ENCODE results near the gene MBOAT2. TPM values are rescaled to one million over a fixed set of nuclear protein-coding genes. Genes with fewer than 3 reads are reported as not detected.
"Not testable (repeated sequence)": the region's sequence is repeated elsewhere in the genome, so short reads cannot be mapped to it uniquely, and the experiment has no call there.

Gene MBOAT2
- 10 to 100 TPM; 36.1 to 65.6 (median 50.6) TPM for total RNA-seq
- long read RNA-seq, donor 1, full-length matches to known transcripts = 19 of 27 reads
- long read RNA-seq, donor 1, partial matches to known transcripts = 0 of 27 reads
- long read RNA-seq, donor 1, other reads (novel, unspliced or antisense) = 8 of 27 reads
- long read RNA-seq, donor 2, full-length matches to known transcripts = 17 of 31 reads
- long read RNA-seq, donor 2, partial matches to known transcripts = 1 of 31 reads
- long read RNA-seq, donor 2, other reads (novel, unspliced or antisense) = 13 of 31 reads

- Histone ChIP-seq H3K4me3 (peak within 1 kb of the TSS; percentile 63), H3K36me3 (ENCODE audit: low read depth) (no peaks in the 10 kb centered on the region), H3K4me1 (ENCODE audit: low read depth) (peaks cover 16% of the 10 kb centered on the region), H3K9me3 (no peaks in the 10 kb centered on the region)
- DNase-seq (peak; percentile 89 to 94 (median 89)), ATAC-seq (peak; percentile 92)
- TF ChIP-seq CTCF (IDR thresholded peaks at IDR 0.05) = no peak
- intact Hi-C loops (cut with DNase I, micrococcal nuclease) = loop anchor here in 1 of 2 donors (5.0 kb wide), 1 partner anchor 134 kb away; no protein-coding TSS in a partner anchor
These were observed at the start of gene MBOAT2 for GRCh38 chr2:9003616-9004337. TSS of gene MBOAT2 (minus strand) at chr2:9003684. CDS start at chr2:9003614, 70 bp downstream.

GRCh38 chr2:9052821-9053533, 49.5 kb upstream of the MBOAT2 start:
- Histone ChIP-seq H3K4me3 (no peak overlapping the region), H3K9me3 (no peaks in the 10 kb centered on the region), H3K36me3 (ENCODE audit: low read depth) (no peaks in the 10 kb centered on the region), H3K4me1 (ENCODE audit: low read depth) (no peaks in the 10 kb centered on the region)
- DNase-seq (no peak), ATAC-seq (peak; percentile 59)
- no peak for TF ChIP-seq CTCF (IDR thresholded peaks at IDR 0.05)
- intact Hi-C loops (cut with DNase I, micrococcal nuclease) = no loop called here

GRCh38 chr2:9051451-9051850, 48.0 kb upstream of the MBOAT2 start:
- H3K4me1 ChIP-seq (ENCODE audit: low read depth); H3K4me3 ChIP-seq; DNase-seq; ATAC-seq; H3K9me3 ChIP-seq; H3K36me3 ChIP-seq (ENCODE audit: low read depth); intact Hi-C loops (cut with DNase I, micrococcal nuclease): not testable (repeated sequence)

- ATAC-seq = no peak
- TF ChIP-seq CTCF (IDR thresholded peaks at IDR 0.05) = no peak
- H3K9me3 ChIP-seq = no peaks in the 10 kb centered on the region
- H3K36me3 ChIP-seq (ENCODE audit: low read depth) = no peaks in the 10 kb centered on the region
- intact Hi-C loops (cut with DNase I, micrococcal nuclease) = no loop called here
- no peaks in the 10 kb centered on the region for H3K4me1 ChIP-seq (ENCODE audit: low read depth)
- H3K4me3 ChIP-seq = no peak overlapping the region
- no peak for DNase-seq
These were observed 46.8 kb upstream of the MBOAT2 start for GRCh38 chr2:9050122-9050809.

GRCh38 chr2:9045595-9045994, 42.1 kb upstream of the MBOAT2 start:
- DNase-seq = no peak
- no peaks in the 10 kb centered on the region for H3K36me3 ChIP-seq (ENCODE audit: low read depth)
- no peak for TF ChIP-seq CTCF (IDR thresholded peaks at IDR 0.05)
- no peaks in the 10 kb centered on the region for H3K9me3 ChIP-seq
- intact Hi-C loops (cut with DNase I, micrococcal nuclease) = no loop called here
- no peak for ATAC-seq
- H3K4me1 ChIP-seq (ENCODE audit: low read depth) = no peaks in the 10 kb centered on the region
- H3K4me3 ChIP-seq = no peak overlapping the region

- H3K4me1 ChIP-seq (ENCODE audit: low read depth); H3K9me3 ChIP-seq; H3K4me3 ChIP-seq; H3K36me3 ChIP-seq (ENCODE audit: low read depth); DNase-seq; intact Hi-C loops (cut with DNase I, micrococcal nuclease); ATAC-seq: not testable (repeated sequence)
These were observed 40.0 kb upstream of the MBOAT2 start for GRCh38 chr2:9043491-9043890.
